ENCODE measurements around the gene MARCHF5. TPM values are rescaled to one million over a fixed set of nuclear protein-coding genes. Genes with fewer than 3 reads are reported as not detected.

The MARCHF5 gene
- polyA plus RNA-seq, 2 donors = 23.9 to 32.5 TPM

DNA sequence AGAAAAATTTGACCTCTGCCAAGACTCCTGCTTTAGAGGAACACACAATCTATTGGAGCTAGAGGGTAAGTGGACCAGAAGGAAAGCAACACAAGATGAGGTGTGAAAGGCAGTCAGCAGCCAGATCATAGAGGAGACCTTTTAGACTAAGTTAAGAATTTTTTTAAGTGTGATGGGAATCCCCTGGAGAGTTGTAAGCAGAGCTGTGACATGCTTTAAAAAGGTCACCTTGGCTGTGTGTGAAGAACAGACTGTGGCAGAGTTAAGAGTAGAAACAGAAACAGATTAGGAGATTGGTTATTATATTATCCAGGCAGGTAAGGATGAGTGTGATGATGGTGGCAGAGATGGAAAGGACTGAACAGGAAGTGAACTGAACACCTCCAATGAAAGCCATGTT is 23.6 kb upstream of the MARCHF5 start:
- peaks cover 0 to 3% of the 10 kb centered on the region in 2 donors for H3K4me1 ChIP-seq (ENCODE audit: control insufficient read depth in 2 of 2, insufficient read depth in 2 of 2, low read length in 1 of 2)
- H3K36me3 ChIP-seq (ENCODE audit: control insufficient read depth in 2 of 2, insufficient read depth in 2 of 2, low read length in 1 of 2) = no peaks in the 10 kb centered on the region
- H3K9me3 ChIP-seq (ENCODE audit: control insufficient read depth in 2 of 2, insufficient read depth in 1 of 2, low read depth in 1 of 2, low read length in 1 of 2) = no peaks in the 10 kb centered on the region
- H3K27me3 ChIP-seq (ENCODE audit: control insufficient read depth in 1 of 2, insufficient read depth in 2 of 2, low read length in 2 of 2) = no peaks in the 10 kb centered on the region
- no peak overlapping the region for H3K4me3 ChIP-seq (ENCODE audit: low read depth in 1 of 2, low read length in 2 of 2)
- no peak overlapping the region for H3K27ac ChIP-seq (ENCODE audit: low read depth in 2 of 2, low read length in 1 of 2)

GRCh38 chr10:92268748-92269147 is 22.2 kb upstream of the MARCHF5 start:
- no peaks in the 10 kb centered on the region for H3K27me3 ChIP-seq (ENCODE audit: control insufficient read depth in 1 of 2, insufficient read depth in 2 of 2, low read length in 2 of 2)
- no peaks in the 10 kb centered on the region for H3K36me3 ChIP-seq (ENCODE audit: control insufficient read depth in 2 of 2, insufficient read depth in 2 of 2, low read length in 1 of 2)
- H3K4me1 ChIP-seq (ENCODE audit: control insufficient read depth in 2 of 2, insufficient read depth in 2 of 2, low read length in 1 of 2) = no peaks in the 10 kb centered on the region
- no peak overlapping the region for H3K27ac ChIP-seq (ENCODE audit: low read depth in 2 of 2, low read length in 1 of 2)
- WGBS, 2 donors = 82 to 87% methylated on average over 2 of the region's 2 CpGs
- no peaks in the 10 kb centered on the region for H3K9me3 ChIP-seq (ENCODE audit: control insufficient read depth in 2 of 2, insufficient read depth in 1 of 2, low read depth in 1 of 2, low read length in 1 of 2)
- H3K4me3 ChIP-seq (ENCODE audit: low read depth in 1 of 2, low read length in 2 of 2) = no peak overlapping the region

GRCh38 chr10:92274071-92274470 is 16.9 kb upstream of the MARCHF5 start:
- no peak overlapping the region for H3K27ac ChIP-seq (ENCODE audit: low read depth in 2 of 2, low read length in 1 of 2)
- H3K4me3 ChIP-seq (ENCODE audit: low read depth in 1 of 2, low read length in 2 of 2) = no peak overlapping the region
- no peaks in the 10 kb centered on the region for H3K4me1 ChIP-seq (ENCODE audit: control insufficient read depth in 2 of 2, insufficient read depth in 2 of 2, low read length in 1 of 2)
- no peaks in the 10 kb centered on the region for H3K36me3 ChIP-seq (ENCODE audit: control insufficient read depth in 2 of 2, insufficient read depth in 2 of 2, low read length in 1 of 2)
- H3K9me3 ChIP-seq (ENCODE audit: control insufficient read depth in 2 of 2, insufficient read depth in 1 of 2, low read depth in 1 of 2, low read length in 1 of 2) = no peaks in the 10 kb centered on the region
- H3K27me3 ChIP-seq (ENCODE audit: control insufficient read depth in 1 of 2, insufficient read depth in 2 of 2, low read length in 2 of 2) = no peaks in the 10 kb centered on the region
- WGBS, 2 donors = 93 to 97% methylated on average over 3 of the region's 3 CpGs

DNA sequence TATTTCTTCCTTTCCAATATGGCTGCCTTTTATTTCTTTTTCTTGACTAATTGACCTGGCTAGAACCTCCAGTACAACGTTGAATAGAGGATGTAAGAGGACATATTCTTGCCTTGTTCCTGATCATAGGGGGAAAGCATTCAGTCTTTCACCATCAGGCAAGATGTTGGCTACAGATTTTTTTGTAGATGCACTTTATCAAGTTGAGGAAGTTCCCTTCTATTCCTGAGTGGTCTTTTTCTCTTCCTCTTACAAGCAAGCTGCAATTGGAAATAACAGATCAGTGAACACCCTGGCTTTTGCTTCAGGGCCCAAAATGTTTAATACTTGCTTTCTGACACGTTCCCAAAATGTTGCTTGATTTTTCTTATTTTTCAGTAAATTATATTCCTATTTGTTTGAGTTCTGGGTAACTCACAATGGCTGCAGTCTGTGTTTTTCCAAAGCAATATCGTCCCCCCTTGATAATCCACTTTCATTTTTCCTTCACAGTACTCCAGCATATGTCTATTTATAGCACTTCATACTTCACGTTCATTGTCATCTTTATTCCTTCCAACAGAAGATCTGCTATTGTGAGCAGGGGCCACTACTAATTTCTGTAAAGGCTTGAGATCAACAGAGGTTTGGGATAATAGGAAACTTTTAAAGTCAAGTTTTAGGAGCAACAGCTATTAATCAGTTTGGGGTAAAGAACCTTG is 11.8 kb upstream of the MARCHF5 start:
- Histone ChIP-seq H3K27me3 (ENCODE audit: control insufficient read depth in 1 of 2, insufficient read depth in 2 of 2, low read length in 2 of 2) (no peaks in the 10 kb centered on the region), H3K9me3 (ENCODE audit: control insufficient read depth in 2 of 2, insufficient read depth in 1 of 2, low read depth in 1 of 2, low read length in 1 of 2) (no peaks in the 10 kb centered on the region), H3K4me1 (ENCODE audit: control insufficient read depth in 2 of 2, insufficient read depth in 2 of 2, low read length in 1 of 2) (no peaks in the 10 kb centered on the region), H3K36me3 (ENCODE audit: control insufficient read depth in 2 of 2, insufficient read depth in 2 of 2, low read length in 1 of 2) (no peaks in the 10 kb centered on the region), H3K4me3 (ENCODE audit: low read depth in 1 of 2, low read length in 2 of 2) (no peak overlapping the region), H3K27ac (ENCODE audit: low read depth in 2 of 2, low read length in 1 of 2) (no peak overlapping the region)
- WGBS, 2 donors = 56 to 61% methylated on average over 4 of the region's 4 CpGs

- 78% methylated on average over 10 of the region's 10 CpGs for whole genome bisulfite sequencing, 2 donors
- no peaks in the 10 kb centered on the region for H3K4me1 ChIP-seq (ENCODE audit: control insufficient read depth in 2 of 2, insufficient read depth in 2 of 2, low read length in 1 of 2)
- no peaks in the 10 kb centered on the region for H3K9me3 ChIP-seq (ENCODE audit: control insufficient read depth in 2 of 2, insufficient read depth in 1 of 2, low read depth in 1 of 2, low read length in 1 of 2)
- H3K36me3 ChIP-seq (ENCODE audit: control insufficient read depth in 2 of 2, insufficient read depth in 2 of 2, low read length in 1 of 2) = no peaks in the 10 kb centered on the region
- H3K27me3 ChIP-seq (ENCODE audit: control insufficient read depth in 1 of 2, insufficient read depth in 2 of 2, low read length in 2 of 2) = no peaks in the 10 kb centered on the region
- H3K4me3 ChIP-seq (ENCODE audit: low read depth in 1 of 2, low read length in 2 of 2) = no peak overlapping the region
- H3K27ac ChIP-seq (ENCODE audit: low read depth in 2 of 2, low read length in 1 of 2) = peak overlapping the region in 1 of 2 donors; percentile 49
These were observed 6.8 kb upstream of the MARCHF5 start for GRCh38 chr10:92284112-92284704.

DNA sequence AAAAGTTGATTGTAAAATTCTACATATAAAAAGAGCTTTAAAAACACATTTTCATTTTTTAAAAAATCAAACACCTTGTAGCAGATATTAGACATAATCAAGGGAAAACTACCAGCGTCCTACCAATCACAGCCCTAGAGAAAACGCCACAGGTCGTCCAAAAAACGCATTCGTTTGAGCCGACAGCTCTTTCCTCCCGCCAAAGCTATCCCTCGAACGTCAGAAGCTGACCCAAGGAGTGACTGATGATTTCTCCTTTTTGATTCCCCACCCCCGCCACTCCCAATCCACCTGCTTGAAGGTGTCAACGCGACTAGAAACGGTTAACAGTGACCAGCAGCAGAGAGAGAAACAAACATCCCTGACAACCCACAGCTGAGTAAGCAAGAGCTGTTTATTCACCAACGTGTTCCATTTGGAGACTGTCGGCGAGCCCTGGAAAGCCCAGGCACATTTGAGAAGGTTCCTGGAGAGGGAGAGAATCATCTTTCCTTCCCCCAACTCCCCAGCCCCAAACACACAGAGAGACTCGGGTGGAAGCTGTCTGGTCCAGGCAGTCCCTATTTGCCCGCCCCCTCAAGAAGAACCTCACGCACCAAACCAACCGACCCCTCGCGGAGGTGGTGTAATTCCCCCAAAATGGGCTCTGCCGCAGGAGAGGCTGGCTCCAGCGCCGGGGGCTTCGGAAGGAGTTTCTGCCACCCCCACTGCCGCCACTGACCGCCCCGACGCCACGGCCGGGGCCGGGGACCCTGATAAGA is 711 bp upstream of the MARCHF5 start:
- Histone ChIP-seq H3K4me1 (ENCODE audit: control insufficient read depth in 2 of 2, insufficient read depth in 2 of 2, low read length in 1 of 2) (no peaks in the 10 kb centered on the region), H3K27ac (ENCODE audit: low read depth in 2 of 2, low read length in 1 of 2) (peak overlapping the region; percentile 96 to 97), H3K4me3 (ENCODE audit: low read depth in 1 of 2, low read length in 2 of 2) (peak overlapping the region; percentile 83 to 96), H3K9me3 (ENCODE audit: control insufficient read depth in 2 of 2, insufficient read depth in 1 of 2, low read depth in 1 of 2, low read length in 1 of 2) (no peaks in the 10 kb centered on the region), H3K27me3 (ENCODE audit: control insufficient read depth in 1 of 2, insufficient read depth in 2 of 2, low read length in 2 of 2) (no peaks in the 10 kb centered on the region), H3K36me3 (ENCODE audit: control insufficient read depth in 2 of 2, insufficient read depth in 2 of 2, low read length in 1 of 2) (no peaks in the 10 kb centered on the region)
- WGBS, 2 donors = 0% methylated on average over 33 of the region's 33 CpGs

- H3K4me3 ChIP-seq (ENCODE audit: low read depth in 1 of 2, low read length in 2 of 2) = peak overlapping the region; percentile 83 to 96
- H3K27ac ChIP-seq (ENCODE audit: low read depth in 2 of 2, low read length in 1 of 2) = peak overlapping the region; percentile 96 to 97
- peaks cover 0 to under 1% of the 10 kb centered on the region in 2 donors for H3K36me3 ChIP-seq (ENCODE audit: control insufficient read depth in 2 of 2, insufficient read depth in 2 of 2, low read length in 1 of 2)
- no peaks in the 10 kb centered on the region for H3K4me1 ChIP-seq (ENCODE audit: control insufficient read depth in 2 of 2, insufficient read depth in 2 of 2, low read length in 1 of 2)
- H3K9me3 ChIP-seq (ENCODE audit: control insufficient read depth in 2 of 2, insufficient read depth in 1 of 2, low read depth in 1 of 2, low read length in 1 of 2) = no peaks in the 10 kb centered on the region
- 0% methylated on average over 10 of the region's 10 CpGs for WGBS, 2 donors
- H3K27me3 ChIP-seq (ENCODE audit: control insufficient read depth in 1 of 2, insufficient read depth in 2 of 2, low read length in 2 of 2) = no peaks in the 10 kb centered on the region
These were observed 574 bp downstream of the MARCHF5 start for GRCh38 chr10:92291616-92291865.

DNA sequence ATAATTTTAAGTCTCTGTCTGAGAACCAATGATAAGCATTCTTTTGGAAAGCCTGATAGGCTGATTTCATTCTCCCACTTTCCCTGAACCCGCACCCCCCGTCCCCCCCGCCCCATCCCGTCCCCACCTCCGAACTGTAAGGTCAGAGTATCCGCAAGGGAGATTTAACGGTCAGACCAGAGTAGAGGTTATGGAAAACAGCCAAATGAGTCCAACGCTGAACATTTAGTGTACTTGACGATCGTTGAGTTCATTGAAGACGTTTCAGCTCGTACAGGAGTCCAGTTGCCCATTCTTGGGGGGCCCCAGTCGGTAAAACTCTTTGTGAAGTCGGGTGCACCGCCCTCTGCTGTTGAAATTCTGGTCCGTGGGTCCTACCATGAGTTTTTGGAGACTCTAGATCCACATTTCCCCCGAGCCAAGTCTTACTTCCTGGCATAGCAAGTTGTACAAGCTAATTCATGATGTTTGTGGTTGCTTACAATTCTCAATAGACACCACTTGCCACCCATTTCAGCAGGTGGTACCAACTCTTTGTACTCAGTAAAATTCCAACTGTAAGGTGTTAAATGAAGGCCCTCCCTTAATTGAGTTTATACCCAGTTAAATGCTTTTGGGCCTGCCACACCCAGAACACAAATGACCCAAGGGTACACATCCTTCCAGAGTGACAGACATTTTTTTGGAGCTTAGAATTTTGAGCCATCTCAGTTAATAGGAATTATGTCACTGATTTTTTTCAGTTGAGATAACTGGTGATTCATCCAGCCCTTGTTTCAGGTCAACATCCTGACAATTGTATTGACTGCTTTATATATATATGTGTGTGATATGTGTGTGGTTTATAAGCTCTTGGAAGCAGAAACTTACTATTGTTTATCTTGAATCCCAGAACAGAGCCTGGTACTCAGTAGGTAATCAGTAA is 1.2 kb downstream of the MARCHF5 start:
- Histone ChIP-seq H3K36me3 (ENCODE audit: control insufficient read depth in 2 of 2, insufficient read depth in 2 of 2, low read length in 1 of 2) (peaks cover 0 to 2% of the 10 kb centered on the region in 2 donors), H3K4me3 (ENCODE audit: low read depth in 1 of 2, low read length in 2 of 2) (peak overlapping the region; percentile 83 to 96), H3K9me3 (ENCODE audit: control insufficient read depth in 2 of 2, insufficient read depth in 1 of 2, low read depth in 1 of 2, low read length in 1 of 2) (no peaks in the 10 kb centered on the region), H3K27me3 (ENCODE audit: control insufficient read depth in 1 of 2, insufficient read depth in 2 of 2, low read length in 2 of 2) (no peaks in the 10 kb centered on the region), H3K27ac (ENCODE audit: low read depth in 2 of 2, low read length in 1 of 2) (peak overlapping the region; percentile 96 to 97), H3K4me1 (ENCODE audit: control insufficient read depth in 2 of 2, insufficient read depth in 2 of 2, low read length in 1 of 2) (no peaks in the 10 kb centered on the region)
- 1% methylated on average over 16 to 17 of the region's 17 CpGs for WGBS, 2 donors

DNA sequence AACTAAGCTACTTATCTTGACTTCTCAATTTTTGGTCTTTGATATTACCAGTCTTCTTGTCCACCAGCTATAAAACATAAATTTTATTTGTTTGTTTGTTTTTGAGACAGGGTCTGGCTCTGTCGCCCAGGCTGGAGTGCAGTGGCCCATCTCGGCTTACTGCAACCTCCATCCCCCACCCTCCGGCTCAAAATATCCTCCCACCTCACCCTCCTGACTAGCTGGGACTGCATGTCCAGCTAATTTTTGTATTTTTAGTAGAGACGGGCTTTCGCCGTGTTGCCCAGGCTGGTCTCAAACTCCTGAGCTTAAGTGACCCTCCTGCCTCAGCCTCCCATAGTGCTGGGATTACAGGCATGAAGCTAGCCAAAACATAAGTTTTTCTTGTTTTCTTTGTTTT is 7.5 kb downstream of the MARCHF5 start:
- 87 to 94% methylated on average over 6 of the region's 6 CpGs for WGBS, 2 donors
- H3K9me3 ChIP-seq (ENCODE audit: control insufficient read depth in 2 of 2, insufficient read depth in 1 of 2, low read depth in 1 of 2, low read length in 1 of 2) = no peaks in the 10 kb centered on the region
- no peak overlapping the region for H3K27ac ChIP-seq (ENCODE audit: low read depth in 2 of 2, low read length in 1 of 2)
- no peaks in the 10 kb centered on the region for H3K4me1 ChIP-seq (ENCODE audit: control insufficient read depth in 2 of 2, insufficient read depth in 2 of 2, low read length in 1 of 2)
- H3K4me3 ChIP-seq (ENCODE audit: low read depth in 1 of 2, low read length in 2 of 2) = no peak overlapping the region
- no peaks in the 10 kb centered on the region for H3K27me3 ChIP-seq (ENCODE audit: control insufficient read depth in 1 of 2, insufficient read depth in 2 of 2, low read length in 2 of 2)
- H3K36me3 ChIP-seq (ENCODE audit: control insufficient read depth in 2 of 2, insufficient read depth in 2 of 2, low read length in 1 of 2) = peaks cover 0 to 2% of the 10 kb centered on the region in 2 donors
